HEK293T (cell line): Measurements from ENCODE around the gene FGFBP1.
"Not testable (repeated sequence)": the region's sequence is repeated elsewhere in the genome, so short reads cannot be mapped to it uniquely, and the experiment has no call there.

Experiments used
- CTCF ChIA-PET: fragments of 350-600 bp; formaldehyde crosslinking; extraction: SDS; loops from one replicate; lab custom pipeline; 2021; ENCODE audit warnings: antibody characterized with exemption, inconsistent platforms; lab: Yijun Ruan, JAX
- POLR2A ChIA-PET: fragments of 350-600 bp; formaldehyde crosslinking; extraction: SDS; loops from one replicate; lab custom pipeline; 2020; ENCODE audit warnings: antibody characterized with exemption, inconsistent platforms; lab: Yijun Ruan, JAX
- DNase-seq: peaks from one replicate; pipeline ENCODE4 v3.0.0; 2012; ENCODE audit warnings: mixed read lengths; ENCODE audit errors: extremely low spot score
- ARNT ChIP-seq: fragments of 450-650 bp; IDR thresholded peaks from 2 replicates; pipeline ENCODE4 v1.6.1; 2017; ENCODE audit warnings: mild to moderate bottlenecking
- BHLHE40 ChIP-seq: fragments of 450-650 bp; IDR thresholded peaks from 2 replicates; pipeline ENCODE4 v1.6.1; 2016; ENCODE audit warnings: mild to moderate bottlenecking, moderate library complexity, borderline replicate concordance
- CTBP1 ChIP-seq: fragments of 450-650 bp; IDR thresholded peaks from 2 replicates; pipeline ENCODE4 v1.6.1; 2016; ENCODE audit warnings: borderline replicate concordance
- ELF4 ChIP-seq: fragments of 450-650 bp; IDR thresholded peaks from 2 replicates; pipeline ENCODE4 v1.6.1; 2017; ENCODE audit warnings: antibody characterized with exemption
- FOXA1 ChIP-seq: fragments of 450-650 bp; IDR thresholded peaks from 2 replicates; pipeline ENCODE4 v1.6.1; 2016; ENCODE audit warnings: mild to moderate bottlenecking
- FOXK2 ChIP-seq: fragments of 450-650 bp; IDR thresholded peaks from 2 replicates; pipeline ENCODE4 v1.6.1; 2016; ENCODE audit warnings: mild to moderate bottlenecking
- FOXM1 ChIP-seq: fragments of 450-650 bp; IDR thresholded peaks from 2 replicates; pipeline ENCODE4 v1.6.1; 2017; ENCODE audit warnings: mild to moderate bottlenecking, borderline replicate concordance
- HDGF ChIP-seq: fragments of 450-650 bp; IDR thresholded peaks from 2 replicates; pipeline ENCODE4 v1.6.1; 2017; ENCODE audit warnings: antibody characterized with exemption, borderline replicate concordance
- L3MBTL2 ChIP-seq: fragments of 450-650 bp; conservative IDR thresholded peaks from 2 replicates; pipeline ENCODE4 v1.6.1; 2016; ENCODE audit warnings: mild to moderate bottlenecking
- LEF1 ChIP-seq: fragments of 450-650 bp; IDR thresholded peaks from 2 replicates; pipeline ENCODE4 v1.6.1; 2017; ENCODE audit warnings: mild to moderate bottlenecking, borderline replicate concordance
- NFRKB ChIP-seq: fragments of 450-650 bp; IDR thresholded peaks from 2 replicates; pipeline ENCODE4 v1.6.1; 2016; ENCODE audit warnings: mild to moderate bottlenecking, moderate library complexity
- PKNOX1 ChIP-seq: fragments of 450-650 bp; IDR thresholded peaks from 2 replicates; pipeline ENCODE4 v1.6.1; 2016
- SP1 ChIP-seq: fragments of 450-650 bp; IDR thresholded peaks from 2 replicates; pipeline ENCODE4 v1.6.1; 2017
- SUZ12 ChIP-seq: fragments of 450-650 bp; IDR thresholded peaks from 2 replicates; pipeline ENCODE4 v1.6.1; 2016; ENCODE audit warnings: mild to moderate bottlenecking
- TARDBP ChIP-seq: fragments of 450-650 bp; IDR thresholded peaks from 2 replicates; pipeline ENCODE4 v1.6.1; 2016
- ZNF384 ChIP-seq: fragments of 450-650 bp; IDR thresholded peaks from 2 replicates; pipeline ENCODE4 v1.6.1; 2016

Gene FGFBP1

GRCh38 chr4:15928883-15929282 lies 9.7 kb downstream of the FGFBP1 start:
- ChIA-PET POLR2A (no interaction called here), CTCF (no interaction called here)

GRCh38 chr4:15926486-15926885 lies 12.1 kb downstream of the FGFBP1 start:
- no peak for TF ChIP-seq FOXM1
- no peak for TF ChIP-seq NFRKB
- no peak for TF ChIP-seq ELF4
- TF ChIP-seq ZNF384: no peak
- no peak for TF ChIP-seq HDGF
- TF ChIP-seq TARDBP: no peak
- no peak for TF ChIP-seq ARNT
- no peak for TF ChIP-seq FOXA1
- no peak for TF ChIP-seq SP1
- no peak for TF ChIP-seq PKNOX1
- no peak for TF ChIP-seq SUZ12
- TF ChIP-seq L3MBTL2: no peak
- no peak for TF ChIP-seq BHLHE40
- TF ChIP-seq LEF1: no peak
- DNase-seq: no peak
- CTCF ChIA-PET: no interaction called here
- POLR2A ChIA-PET: no interaction called here

More at GRCh38 chr4:15928883-15929282, 9.7 kb downstream of the FGFBP1 start:
- DNase-seq: no peak
- TF ChIP-seq PKNOX1 (no peak), CTBP1 (no peak), FOXM1 (no peak), TARDBP (no peak), HDGF (no peak), FOXK2 (no peak)

- TF ChIP-seq ZNF384: no peak
- no peak for TF ChIP-seq L3MBTL2
- TF ChIP-seq FOXK2: no peak
- TF ChIP-seq FOXA1: no peak
- TF ChIP-seq NFRKB: no peak
- no peak for TF ChIP-seq HDGF
- TF ChIP-seq TARDBP: no peak
- TF ChIP-seq ELF4: no peak
- no peak for TF ChIP-seq CTBP1
- TF ChIP-seq LEF1: no peak
- no peak for TF ChIP-seq PKNOX1
- TF ChIP-seq ARNT: no peak
- no peak for TF ChIP-seq FOXM1
- TF ChIP-seq SUZ12: no peak
- TF ChIP-seq BHLHE40: no peak
- ChIA-PET POLR2A (no interaction called here), CTCF (no interaction called here)
- no peak for DNase-seq
Measured at GRCh38 chr4:15925830-15926229, 12.7 kb downstream of the FGFBP1 start.

- CTCF ChIA-PET: no interaction called here
- POLR2A ChIA-PET: no interaction called here
- no peak for TF ChIP-seq CTBP1
- no peak for TF ChIP-seq SUZ12
- DNase-seq: no peak
Measured at GRCh38 chr4:15921592-15921932, 17.0 kb downstream of the FGFBP1 start.

GRCh38 chr4:15920723-15921591 lies 17.6 kb downstream of the FGFBP1 start:
- CTCF ChIA-PET: no interaction called here
- TF ChIP-seq FOXA1: no peak
- no peak for TF ChIP-seq BHLHE40
- no peak for TF ChIP-seq CTBP1
- no peak for TF ChIP-seq LEF1
- POLR2A ChIA-PET: no interaction called here
- DNase-seq: no peak

- POLR2A ChIA-PET: no interaction called here
- CTCF ChIA-PET: interaction anchor here (0.8 kb wide), 1 partner anchor 113 kb away, joined by 3 read pairs; no protein-coding TSS in a partner anchor
- TF ChIP-seq FOXK2: no peak
- no peak for DNase-seq
Measured at GRCh38 chr4:15918484-15919129, 19.9 kb downstream of the FGFBP1 start.

GRCh38 chr4:15917297-15917696 lies 21.2 kb downstream of the FGFBP1 start:
- POLR2A ChIA-PET: no interaction called here
- CTCF ChIA-PET: no interaction called here
- TF ChIP-seq SP1: no peak
- no peak for TF ChIP-seq BHLHE40
- no peak for TF ChIP-seq PKNOX1
- no peak for TF ChIP-seq FOXA1
- TF ChIP-seq SUZ12: no peak
- TF ChIP-seq L3MBTL2: no peak
- no peak for TF ChIP-seq HDGF
- TF ChIP-seq ARNT: no peak
- no peak for TF ChIP-seq FOXM1
- TF ChIP-seq ELF4: no peak
- TF ChIP-seq LEF1: no peak
- TF ChIP-seq FOXK2: no peak
- TF ChIP-seq CTBP1: no peak
- no peak for TF ChIP-seq TARDBP
- no peak for DNase-seq

GRCh38 chr4:15916358-15916757 lies 22.2 kb downstream of the FGFBP1 start:
- POLR2A ChIA-PET, CTCF ChIA-PET, DNase-seq: not testable (repeated sequence)
